Nephron (organoid): ENCODE data around the gene SORCS2.

Experiments
- H3K27ac Mint-ChIP-seq, 3 experiments: 2 replicates each; pipeline ENCODE4 v1.8.0; 2020; ENCODE audit warnings: mixed read lengths in 3 of 3, mild to moderate bottlenecking in 2 of 3, moderate library complexity in 1 of 3
- H3K27me3 Mint-ChIP-seq: 2 replicates; pipeline ENCODE4 v1.8.0; 2021; ENCODE audit warnings: low read depth, mild to moderate bottlenecking, moderate library complexity, mixed read lengths
- H3K36me3 Mint-ChIP-seq: 2 replicates; pipeline ENCODE4 v1.8.0; 2020; ENCODE audit warnings: low read depth, mixed read lengths
- H3K4me1 Mint-ChIP-seq: 2 replicates; pipeline ENCODE4 v1.8.0; 2020; ENCODE audit warnings: mixed read lengths
- H3K4me3 Mint-ChIP-seq, 3 experiments: 2 replicates each; pipeline ENCODE4 v1.8.0; 2020; ENCODE audit warnings: mild to moderate bottlenecking in 3 of 3, mixed read lengths in 3 of 3, moderate library complexity in 2 of 3
- H3K9me3 Mint-ChIP-seq: 2 replicates; pipeline ENCODE4 v1.8.0; 2020; ENCODE audit warnings: mixed read lengths
- TF ChIP-seq, protein P1 (sequence below), 3 experiments: fragments of 200-600 bp; sonication (generic); IDR thresholded peaks; one replicate each; pipeline ENCODE4 v1.5.0; 2021; ENCODE audit warnings: antibody characterized with exemption in 3 of 3; ENCODE audit not compliant: unreplicated experiment in 3 of 3

Gene SORCS2

GRCh38 chr4:7637971-7638370 is 445.6 kb downstream of the SORCS2 start:
- H3K4me3 Mint-ChIP-seq, result no peak overlapping the region
- no peaks in the 10 kb centered on the region for H3K9me3 Mint-ChIP-seq
- H3K27ac Mint-ChIP-seq, result no peak overlapping the region
- peaks cover 11% of the 10 kb centered on the region for H3K27me3 Mint-ChIP-seq
- H3K4me1 Mint-ChIP-seq, result peaks cover 4% of the 10 kb centered on the region
- TF ChIP-seq, protein P1, sequence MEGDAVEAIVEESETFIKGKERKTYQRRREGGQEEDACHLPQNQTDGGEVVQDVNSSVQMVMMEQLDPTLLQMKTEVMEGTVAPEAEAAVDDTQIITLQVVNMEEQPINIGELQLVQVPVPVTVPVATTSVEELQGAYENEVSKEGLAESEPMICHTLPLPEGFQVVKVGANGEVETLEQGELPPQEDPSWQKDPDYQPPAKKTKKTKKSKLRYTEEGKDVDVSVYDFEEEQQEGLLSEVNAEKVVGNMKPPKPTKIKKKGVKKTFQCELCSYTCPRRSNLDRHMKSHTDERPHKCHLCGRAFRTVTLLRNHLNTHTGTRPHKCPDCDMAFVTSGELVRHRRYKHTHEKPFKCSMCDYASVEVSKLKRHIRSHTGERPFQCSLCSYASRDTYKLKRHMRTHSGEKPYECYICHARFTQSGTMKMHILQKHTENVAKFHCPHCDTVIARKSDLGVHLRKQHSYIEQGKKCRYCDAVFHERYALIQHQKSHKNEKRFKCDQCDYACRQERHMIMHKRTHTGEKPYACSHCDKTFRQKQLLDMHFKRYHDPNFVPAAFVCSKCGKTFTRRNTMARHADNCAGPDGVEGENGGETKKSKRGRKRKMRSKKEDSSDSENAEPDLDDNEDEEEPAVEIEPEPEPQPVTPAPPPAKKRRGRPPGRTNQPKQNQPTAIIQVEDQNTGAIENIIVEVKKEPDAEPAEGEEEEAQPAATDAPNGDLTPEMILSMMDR (IDR thresholded peaks at IDR 0.05; ENCODE audit: unreplicated experiment in 3 of 3), result no peak
- H3K36me3 Mint-ChIP-seq, result no peaks in the 10 kb centered on the region

DNA sequence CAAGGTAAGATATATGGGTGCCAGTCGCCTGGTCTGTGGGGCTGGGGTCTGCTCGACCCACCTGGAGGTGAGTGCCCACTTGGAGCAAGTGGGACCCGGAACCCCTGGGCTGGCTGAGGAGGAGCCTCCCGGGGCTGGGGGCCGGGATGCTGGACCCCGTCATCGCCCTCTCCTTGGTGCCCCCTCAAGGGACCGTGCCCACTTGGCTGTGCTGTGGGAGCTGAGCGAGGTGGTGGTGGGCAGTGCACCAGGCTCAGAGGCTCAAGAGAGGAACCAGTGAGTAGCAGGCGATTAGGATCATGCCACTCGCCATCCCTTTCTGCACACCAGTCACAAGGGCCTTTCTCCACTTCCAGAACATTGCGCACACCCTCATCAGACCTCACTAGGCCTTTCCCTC is 446.2 kb downstream of the SORCS2 start:
- TF ChIP-seq, protein P1 (IDR thresholded peaks at IDR 0.05; ENCODE audit: unreplicated experiment in 3 of 3), result no peak
- Mint-ChIP-seq H3K27ac (no peak overlapping the region), H3K4me1 (peaks cover 1% of the 10 kb centered on the region), H3K9me3 (no peaks in the 10 kb centered on the region), H3K27me3 (peaks cover 11% of the 10 kb centered on the region), H3K4me3 (no peak overlapping the region), H3K36me3 (no peaks in the 10 kb centered on the region)

DNA sequence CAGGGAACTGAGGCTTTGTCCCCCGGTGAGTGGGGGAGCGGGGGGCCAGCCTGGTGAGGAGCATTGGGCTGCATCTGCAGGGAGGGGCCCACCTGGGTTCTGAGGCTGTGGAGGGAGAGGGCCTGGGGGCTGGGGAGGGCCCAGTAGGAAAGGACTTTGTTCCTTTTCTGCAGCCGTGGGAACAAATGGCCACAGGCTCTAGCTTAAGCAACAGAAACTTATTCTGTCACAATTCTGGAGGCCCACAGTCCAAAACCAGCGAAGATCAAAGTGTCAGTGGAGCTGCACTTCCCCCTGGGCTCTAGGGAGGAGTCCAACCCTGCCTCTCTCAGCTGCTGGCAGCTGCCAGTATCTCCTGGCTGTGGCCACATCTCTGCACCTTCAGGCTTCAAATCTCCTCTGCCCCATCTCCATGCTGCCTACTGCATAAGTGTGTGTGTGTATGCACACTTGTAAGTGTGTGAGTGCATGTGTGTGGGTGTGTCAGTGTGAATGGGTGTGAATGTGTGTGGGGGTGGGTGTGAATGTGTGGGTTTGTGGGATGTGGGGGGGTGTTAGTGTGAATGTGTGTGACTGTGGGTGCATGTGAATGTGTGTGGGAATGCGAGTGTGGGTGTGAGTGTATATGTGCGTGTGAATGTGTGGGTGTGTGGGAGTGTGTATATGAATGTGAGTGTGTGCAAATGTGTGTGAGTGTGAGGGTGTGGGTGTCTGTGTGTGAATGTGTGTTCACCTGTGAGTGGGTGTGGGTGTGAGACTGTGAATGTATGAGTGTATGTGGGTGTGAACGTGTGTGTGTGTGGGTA is 446.8 kb downstream of the SORCS2 start:
- H3K27ac Mint-ChIP-seq, result no peak overlapping the region
- H3K9me3 Mint-ChIP-seq, result peaks cover 4% of the 10 kb centered on the region
- H3K4me3 Mint-ChIP-seq, result no peak overlapping the region
- H3K36me3 Mint-ChIP-seq, result no peaks in the 10 kb centered on the region
- H3K4me1 Mint-ChIP-seq, result no peaks in the 10 kb centered on the region
- H3K27me3 Mint-ChIP-seq, result peaks cover 9% of the 10 kb centered on the region
- TF ChIP-seq, protein P1 (IDR thresholded peaks at IDR 0.05; ENCODE audit: unreplicated experiment in 3 of 3), result no peak

GRCh38 chr4:7640136-7640535 is 447.8 kb downstream of the SORCS2 start:
- Mint-ChIP-seq H3K27ac (no peak overlapping the region), H3K4me3 (no peak overlapping the region), H3K4me1 (no peaks in the 10 kb centered on the region), H3K9me3 (peaks cover 4% of the 10 kb centered on the region), H3K36me3 (no peaks in the 10 kb centered on the region), H3K27me3 (peaks cover 9% of the 10 kb centered on the region)
- TF ChIP-seq, protein P1 (IDR thresholded peaks at IDR 0.05; ENCODE audit: unreplicated experiment in 3 of 3), result no peak

DNA sequence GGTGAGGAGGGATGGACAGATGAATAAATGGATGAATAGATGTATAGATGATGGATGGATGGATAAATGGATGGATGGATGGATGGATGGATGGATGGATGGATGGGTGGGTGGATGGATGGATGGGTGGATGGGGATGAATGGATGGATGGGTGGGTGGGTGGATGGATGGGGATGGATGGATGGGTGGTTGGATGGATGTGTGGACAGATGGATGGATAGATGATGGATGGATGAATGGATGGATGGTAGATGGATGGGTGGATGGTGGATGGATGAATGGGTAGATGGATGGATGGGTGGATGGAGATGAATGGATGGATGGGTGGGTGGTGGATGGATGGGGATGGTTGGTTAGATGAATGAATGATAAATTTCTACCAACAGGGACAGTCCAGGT is 449.4 kb downstream of the SORCS2 start:
- Mint-ChIP-seq H3K36me3 (no peaks in the 10 kb centered on the region), H3K9me3 (peaks cover 7% of the 10 kb centered on the region), H3K4me1 (no peaks in the 10 kb centered on the region), H3K27me3 (peaks cover 2% of the 10 kb centered on the region), H3K4me3 (no peak overlapping the region), H3K27ac (no peak overlapping the region)
- TF ChIP-seq, protein P1 (IDR thresholded peaks at IDR 0.05; ENCODE audit: unreplicated experiment in 3 of 3), result no peak
